Effector memory CD8-positive, alpha-beta T cell (primary cell): ENCODE measurements around the gene LDB1.

ENCODE experiments used
- ATAC-seq: fragments of 150-1000 bp; cut with Tn5 transposase; replicated peaks from 2 replicates; pipeline ENCODE4 v1.10.0; 2021; ENCODE audit warnings: mild to moderate bottlenecking, moderate library complexity
- DNase-seq, 3 experiments: peaks; one replicate each; pipeline ENCODE4 v3.0.0; 2021
- H3K27ac Mint-ChIP-seq, 2 donors: one replicate each; pipeline ENCODE4 v1.8.0; 2022; ENCODE audit warnings: mild to moderate bottlenecking in 2 of 2, mixed read lengths in 2 of 2, moderate library complexity in 2 of 2
- H3K27me3 Mint-ChIP-seq, 2 donors: one replicate each; pipeline ENCODE4 v1.8.0; 2022; ENCODE audit warnings: mixed read lengths in 2 of 2
- H3K36me3 Mint-ChIP-seq: one replicate; pipeline ENCODE4 v1.8.0; 2022; ENCODE audit warnings: mild to moderate bottlenecking, moderate library complexity, mixed read lengths; ENCODE audit not compliant: insufficient read depth
- H3K4me1 Mint-ChIP-seq, 2 donors: one replicate each; pipeline ENCODE4 v1.8.0; 2022; ENCODE audit warnings: low read depth in 2 of 2, mixed read lengths in 2 of 2
- H3K4me3 Mint-ChIP-seq, 2 donors: one replicate each; pipeline ENCODE4 v1.8.0; 2022; ENCODE audit warnings: mild to moderate bottlenecking in 2 of 2, mixed read lengths in 2 of 2, moderate library complexity in 2 of 2
- H3K9me3 Mint-ChIP-seq, 2 donors: one replicate each; pipeline ENCODE4 v1.8.0; 2022; ENCODE audit warnings: mixed read lengths in 2 of 2

LDB1 gene

DNA sequence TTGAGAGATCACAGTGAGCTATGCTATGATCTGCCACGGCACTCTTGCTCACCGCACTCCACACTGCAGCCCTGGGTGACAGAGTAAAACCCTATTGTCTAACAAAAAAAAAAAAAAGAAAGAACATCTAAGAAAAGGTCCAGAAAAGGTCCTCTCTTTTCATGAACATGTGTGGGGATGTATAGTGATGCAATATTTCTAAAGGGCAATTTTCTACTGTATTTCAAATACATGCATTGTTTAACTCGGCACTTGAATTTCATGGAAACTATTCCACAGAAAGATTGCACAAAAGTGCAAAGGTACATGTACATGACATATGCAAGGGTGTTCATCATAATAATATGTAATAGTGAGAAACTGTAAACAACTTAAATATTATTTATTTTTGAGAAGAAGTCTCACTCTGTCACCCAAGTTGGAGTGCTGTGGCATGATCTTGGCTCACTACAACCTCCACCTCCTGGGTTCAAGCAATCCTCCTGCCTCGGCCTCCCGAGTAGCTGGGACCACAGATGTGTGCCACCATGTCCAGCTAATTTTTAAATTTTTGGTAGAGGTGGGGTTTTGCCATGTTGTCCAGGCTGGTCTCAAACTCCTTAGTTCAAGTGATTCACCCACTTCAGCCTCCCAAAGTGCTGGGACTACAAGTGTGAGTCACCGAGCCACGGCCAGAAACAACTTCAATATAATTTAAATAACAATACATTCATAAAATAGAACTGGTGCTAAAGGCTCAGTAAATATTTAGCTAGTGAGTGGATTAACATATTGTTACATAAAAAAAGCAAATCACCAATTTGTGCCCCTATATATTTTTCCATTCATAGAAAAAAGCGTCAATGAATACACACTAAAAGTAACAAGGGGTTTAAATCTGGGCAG is 11.4 kb upstream of the LDB1 start:
- peaks cover 16% of the 10 kb centered on the region for H3K36me3 Mint-ChIP-seq
- DNase-seq (no peak), ATAC-seq (no peak)
- no peak overlapping the region for H3K27ac Mint-ChIP-seq
- peak overlapping the region in 1 of 2 donors; percentile 98 for H3K4me3 Mint-ChIP-seq
- no peaks in the 10 kb centered on the region for H3K9me3 Mint-ChIP-seq
- peaks cover 30 to 36% of the 10 kb centered on the region in 2 donors for H3K4me1 Mint-ChIP-seq
- no peaks in the 10 kb centered on the region for H3K27me3 Mint-ChIP-seq

DNA sequence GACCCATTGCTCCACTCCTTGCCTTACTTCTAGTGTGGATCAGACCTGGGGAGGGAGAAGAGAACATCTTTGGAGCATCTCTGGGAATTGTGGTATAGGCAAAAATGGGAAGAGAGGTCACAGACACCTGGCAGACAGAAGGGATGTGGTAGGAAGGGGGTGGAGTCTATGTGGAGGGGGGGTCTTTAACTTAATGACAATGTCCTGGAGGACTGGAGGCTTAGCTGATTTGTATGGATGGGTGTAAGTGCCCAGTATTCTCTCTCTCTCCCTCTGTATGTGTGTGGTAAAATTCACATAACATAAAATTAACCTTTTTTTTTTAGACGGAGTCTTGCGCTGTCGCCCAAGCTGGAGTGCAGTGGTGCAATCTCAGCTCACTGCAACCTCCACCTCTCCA is 3.1 kb upstream of the LDB1 start:
- H3K4me3 Mint-ChIP-seq = no peak overlapping the region
- ATAC-seq (no peak), DNase-seq (no peak)
- peak overlapping the region in 1 of 2 donors; percentile 81 for H3K27ac Mint-ChIP-seq
- H3K27me3 Mint-ChIP-seq = no peaks in the 10 kb centered on the region
- peaks cover 24% of the 10 kb centered on the region for H3K36me3 Mint-ChIP-seq
- H3K9me3 Mint-ChIP-seq = no peaks in the 10 kb centered on the region
- peaks cover 24 to 27% of the 10 kb centered on the region in 2 donors for H3K4me1 Mint-ChIP-seq

DNA sequence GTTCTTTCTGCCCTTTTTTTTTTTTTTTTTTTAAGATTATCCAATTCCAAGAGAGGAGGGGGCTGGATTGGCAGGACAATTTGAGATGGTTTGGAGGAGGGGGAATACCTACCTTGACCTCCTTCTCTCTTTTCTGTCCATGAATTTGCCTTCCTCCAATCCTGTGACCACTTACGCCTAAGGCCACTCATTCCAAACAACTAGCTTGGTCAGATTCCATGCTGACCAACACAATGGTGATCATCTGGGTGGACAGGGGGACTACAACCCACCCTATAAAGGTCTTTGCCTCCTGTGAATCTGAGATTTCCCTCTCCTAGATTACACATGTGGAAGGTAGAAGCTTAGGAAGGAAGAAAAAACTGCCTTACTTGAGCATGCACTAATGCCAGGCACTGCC is 2.3 kb upstream of the LDB1 start:
- no peak overlapping the region for H3K4me3 Mint-ChIP-seq
- no peaks in the 10 kb centered on the region for H3K27me3 Mint-ChIP-seq
- ATAC-seq (no peak), DNase-seq (no peak)
- H3K36me3 Mint-ChIP-seq = peaks cover 29% of the 10 kb centered on the region
- H3K27ac Mint-ChIP-seq = peak overlapping the region in 1 of 2 donors; percentile 93
- H3K4me1 Mint-ChIP-seq = peaks cover 32 to 34% of the 10 kb centered on the region in 2 donors
- no peaks in the 10 kb centered on the region for H3K9me3 Mint-ChIP-seq

DNA sequence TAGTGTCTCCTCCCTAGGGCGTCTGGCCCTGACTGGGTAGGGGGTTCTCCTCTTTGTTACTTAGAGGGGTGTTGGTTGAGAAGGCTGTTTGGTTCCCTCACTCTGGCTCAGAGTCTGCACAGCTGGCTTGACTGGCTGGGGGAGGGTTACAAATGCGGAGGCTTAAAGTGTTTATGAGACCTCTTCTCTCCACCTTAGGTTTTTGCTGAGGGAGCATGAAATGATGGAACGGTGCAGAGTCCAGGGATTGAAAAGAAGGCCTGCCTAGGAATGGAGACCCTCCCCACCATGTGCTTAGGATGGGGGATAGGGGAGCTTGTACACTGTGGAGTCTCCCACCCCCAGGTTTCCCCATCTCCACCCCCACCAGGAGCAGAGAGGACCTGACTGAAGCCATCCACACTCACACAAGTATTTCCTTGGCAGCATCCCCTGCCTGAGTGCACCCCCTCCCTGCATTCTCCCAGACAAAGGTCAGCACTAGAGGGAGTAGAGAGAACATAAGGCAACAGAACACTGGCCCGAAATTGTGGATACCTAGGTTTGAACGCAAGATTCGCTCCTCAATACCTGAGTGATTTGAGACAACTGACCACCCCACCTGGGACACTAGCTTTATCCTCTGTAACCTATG is 1.7 kb upstream of the LDB1 start:
- Mint-ChIP-seq H3K4me1 (peaks cover 38 to 39% of the 10 kb centered on the region in 2 donors), H3K4me3 (peak overlapping the region; percentile 89 to 91), H3K27me3 (no peaks in the 10 kb centered on the region), H3K27ac (peak overlapping the region; percentile 85 to 93), H3K9me3 (no peaks in the 10 kb centered on the region), H3K36me3 (peaks cover 31% of the 10 kb centered on the region)
- DNase-seq = no peak
- no peak for ATAC-seq

DNA sequence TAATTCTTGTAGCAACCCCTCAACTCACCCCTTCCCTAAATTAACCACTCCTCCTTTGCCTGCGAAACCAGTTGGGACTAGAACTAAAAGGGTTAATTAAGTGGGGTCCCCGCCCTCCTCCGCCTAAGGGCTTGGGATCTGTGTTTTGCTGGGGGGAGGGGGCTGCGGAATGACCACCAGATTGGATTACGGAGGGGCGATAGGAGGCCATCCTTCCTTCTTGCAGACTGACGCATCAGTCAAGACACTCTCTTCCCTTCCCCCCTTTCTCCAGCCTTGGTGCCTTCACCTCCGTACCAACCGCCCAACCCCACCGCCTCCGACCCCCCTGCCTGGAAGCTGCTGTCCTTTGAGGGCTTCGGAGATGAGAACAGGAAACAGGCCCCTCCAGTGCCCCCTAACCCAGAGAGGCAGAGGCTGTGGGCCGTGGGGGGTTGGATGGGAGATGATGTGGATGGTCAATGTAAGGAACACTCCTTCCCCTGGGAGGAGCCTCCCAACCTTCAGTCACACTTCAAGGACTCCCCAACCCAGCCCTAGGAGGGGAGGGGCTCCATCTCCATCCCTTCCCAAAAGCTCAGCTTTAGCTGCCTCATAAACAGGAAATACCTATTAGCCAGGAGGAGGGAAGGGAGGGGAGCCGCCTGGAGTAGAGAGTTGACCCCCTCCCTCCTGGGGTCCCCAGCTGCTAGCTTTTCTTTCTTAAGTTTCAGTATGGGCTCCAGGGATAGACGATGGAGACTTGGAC is 997 bp upstream of the LDB1 start:
- Mint-ChIP-seq H3K36me3 (peaks cover 31% of the 10 kb centered on the region), H3K4me3 (peak overlapping the region; percentile 89 to 91), H3K9me3 (no peaks in the 10 kb centered on the region), H3K4me1 (peaks cover 43 to 45% of the 10 kb centered on the region in 2 donors), H3K27me3 (no peaks in the 10 kb centered on the region), H3K27ac (peak overlapping the region; percentile 85 to 93)
- ATAC-seq (no peak), DNase-seq (no peak)

DNA sequence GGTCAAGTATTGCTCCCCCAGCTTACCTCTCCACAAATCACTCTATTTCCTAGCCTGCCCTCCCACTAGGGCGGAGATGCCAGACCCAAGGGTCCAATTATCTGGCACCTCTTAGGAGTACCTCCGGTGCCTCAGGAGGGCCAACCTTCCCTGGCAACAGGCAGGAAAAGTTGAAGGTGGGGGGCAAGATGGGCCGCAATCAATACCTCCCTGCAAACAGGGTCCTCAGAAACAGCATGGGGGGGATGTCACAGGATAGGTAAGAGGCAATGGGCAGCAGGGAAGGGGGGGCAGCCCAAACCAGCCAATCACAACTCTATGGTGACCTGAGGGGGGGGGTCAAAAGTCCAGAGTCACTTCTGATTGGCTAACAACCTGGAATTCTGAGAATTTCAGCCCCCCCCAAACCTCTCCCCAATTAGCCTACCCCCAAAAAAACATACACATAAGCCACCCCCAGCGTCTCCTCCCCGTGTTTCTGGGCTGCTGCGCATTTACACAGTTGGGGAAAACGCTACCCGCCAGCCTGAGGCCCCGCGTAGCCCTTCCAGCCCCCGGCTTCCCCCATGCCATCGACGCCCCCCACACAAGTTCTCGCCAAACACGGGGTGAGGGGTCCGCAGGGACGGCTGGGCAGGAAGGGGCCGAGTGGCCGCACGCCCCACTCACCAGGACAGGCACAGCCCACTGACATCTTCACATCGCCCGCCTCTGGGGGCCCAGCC is 589 bp downstream of the LDB1 start:
- Mint-ChIP-seq H3K9me3 (no peaks in the 10 kb centered on the region), H3K27ac (peak overlapping the region; percentile 85 to 93), H3K27me3 (no peaks in the 10 kb centered on the region), H3K36me3 (peaks cover 31% of the 10 kb centered on the region), H3K4me1 (peaks cover 57 to 59% of the 10 kb centered on the region in 2 donors), H3K4me3 (peak overlapping the region; percentile 89 to 91)
- DNase-seq (peak in 2 of 3 experiments; percentile 38 to 40), ATAC-seq (peak; percentile 5)

DNA sequence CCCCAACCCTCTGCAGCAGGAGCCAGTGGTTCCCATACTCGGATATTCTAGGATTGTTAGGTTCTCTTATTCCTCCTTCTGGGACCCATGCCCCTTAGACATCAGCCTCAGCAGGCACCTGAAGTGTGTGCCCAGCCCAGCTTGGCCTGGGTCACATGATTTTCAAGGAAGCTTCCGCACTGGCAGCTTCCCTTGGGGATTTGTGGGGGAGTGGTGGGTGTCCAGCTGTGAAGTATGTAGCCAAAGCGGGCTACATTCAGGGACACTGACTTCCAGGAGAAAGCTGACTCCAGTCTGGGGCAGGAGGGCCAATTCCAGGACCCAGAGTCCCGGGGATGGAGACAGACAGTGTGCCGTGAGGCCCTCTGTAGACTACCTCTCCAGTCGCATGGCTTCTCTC is 1.3 kb downstream of the LDB1 start:
- peaks cover 31% of the 10 kb centered on the region for H3K36me3 Mint-ChIP-seq
- H3K9me3 Mint-ChIP-seq = no peaks in the 10 kb centered on the region
- H3K27ac Mint-ChIP-seq = peak overlapping the region; percentile 85 to 93
- peaks cover 58 to 60% of the 10 kb centered on the region in 2 donors for H3K4me1 Mint-ChIP-seq
- H3K4me3 Mint-ChIP-seq = peak overlapping the region; percentile 89 to 91
- no peak for DNase-seq
- ATAC-seq = no peak
- no peaks in the 10 kb centered on the region for H3K27me3 Mint-ChIP-seq

DNA sequence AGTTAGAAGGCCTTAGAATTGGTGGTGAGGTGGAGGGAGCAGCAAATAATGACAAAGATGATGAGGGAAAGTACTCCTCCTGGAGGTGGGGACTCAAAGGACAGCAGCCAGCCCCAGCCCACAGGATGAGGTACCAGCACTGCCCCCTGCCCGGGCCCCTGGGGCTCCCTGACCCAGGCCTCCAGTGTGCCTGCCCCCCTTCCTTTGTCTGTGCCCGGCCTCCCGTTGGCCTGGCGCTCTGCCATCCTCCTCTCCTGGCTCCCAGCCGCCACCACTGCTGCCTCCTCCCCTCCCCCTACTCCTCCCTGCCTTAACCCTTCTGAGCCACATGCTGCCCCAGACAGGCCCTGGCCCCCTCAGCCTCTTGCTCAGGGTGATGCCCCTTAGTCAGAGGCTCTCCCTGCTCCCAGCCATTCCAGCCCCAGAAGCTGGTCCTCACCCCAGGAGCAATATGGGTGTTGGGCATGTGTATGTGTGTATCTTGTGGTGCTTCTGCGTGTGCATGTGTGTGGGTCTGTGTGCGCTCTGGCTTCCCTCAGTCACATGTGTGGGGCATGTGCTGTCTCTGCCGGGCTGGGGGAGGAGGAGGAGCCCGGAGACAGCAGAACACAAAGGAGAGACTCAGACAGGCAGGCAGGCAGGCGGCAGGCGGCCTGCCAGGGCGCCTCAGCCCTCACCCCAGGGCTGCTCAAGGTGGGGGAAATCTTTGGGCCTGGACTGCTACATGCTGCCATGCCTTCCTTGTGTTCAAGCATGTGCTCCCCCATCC is 2.6 kb downstream of the LDB1 start:
- H3K27ac Mint-ChIP-seq = peak overlapping the region; percentile 85 to 93
- H3K27me3 Mint-ChIP-seq = no peaks in the 10 kb centered on the region
- ATAC-seq (peak; percentile 39), DNase-seq (peak; percentile 45 to 55 (median 46))
- H3K4me1 Mint-ChIP-seq = peaks cover 68 to 69% of the 10 kb centered on the region in 2 donors
- peak overlapping the region; percentile 89 to 91 for H3K4me3 Mint-ChIP-seq
- peaks cover 34% of the 10 kb centered on the region for H3K36me3 Mint-ChIP-seq
- H3K9me3 Mint-ChIP-seq = no peaks in the 10 kb centered on the region

DNA sequence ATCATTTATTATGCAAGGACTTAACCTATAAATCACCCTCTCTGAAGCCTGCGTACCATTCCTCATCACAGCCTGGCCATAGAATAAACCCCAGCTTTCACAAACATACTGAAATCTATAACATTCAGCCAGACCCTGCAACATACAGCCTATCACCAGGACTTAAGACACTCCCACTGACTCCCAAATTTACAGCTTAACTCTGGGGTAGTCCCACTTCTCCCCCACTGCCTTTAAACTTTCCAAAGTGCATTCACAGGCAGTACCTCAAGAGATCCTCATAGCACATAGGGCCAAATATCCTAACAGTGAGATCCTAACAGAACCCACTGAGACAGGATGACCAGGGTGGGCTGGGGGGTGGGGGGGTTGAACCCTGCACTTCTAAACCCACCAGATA is 3.5 kb downstream of the LDB1 start:
- Mint-ChIP-seq H3K36me3 (peaks cover 34% of the 10 kb centered on the region), H3K27me3 (no peaks in the 10 kb centered on the region), H3K4me1 (peaks cover 67 to 73% of the 10 kb centered on the region in 2 donors), H3K9me3 (no peaks in the 10 kb centered on the region), H3K4me3 (peak overlapping the region; percentile 89 to 91), H3K27ac (peak overlapping the region; percentile 85 to 93)
- no peak for ATAC-seq
- no peak for DNase-seq

DNA sequence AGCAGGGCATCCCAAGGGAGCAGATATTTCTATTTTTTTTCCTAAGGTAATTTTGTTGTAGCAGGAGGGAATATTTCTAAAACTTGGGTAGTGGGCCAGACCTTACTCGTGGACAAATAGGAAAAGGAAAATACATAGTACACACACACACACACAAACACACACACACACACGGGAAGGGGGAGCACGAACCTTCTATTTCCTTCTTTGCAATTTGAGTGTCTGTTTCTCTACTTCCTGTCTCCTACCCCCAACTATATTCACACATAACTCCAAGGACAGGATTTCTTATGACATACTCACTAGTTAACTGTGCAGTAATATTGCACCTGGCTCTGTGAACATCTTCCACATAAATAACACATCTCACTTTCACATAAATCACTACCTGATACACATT is 4.4 kb downstream of the LDB1 start:
- ATAC-seq (no peak), DNase-seq (no peak)
- peak overlapping the region; percentile 89 to 91 for H3K4me3 Mint-ChIP-seq
- no peaks in the 10 kb centered on the region for H3K27me3 Mint-ChIP-seq
- H3K9me3 Mint-ChIP-seq = no peaks in the 10 kb centered on the region
- peak overlapping the region; percentile 85 to 93 for H3K27ac Mint-ChIP-seq
- peaks cover 30% of the 10 kb centered on the region for H3K36me3 Mint-ChIP-seq
- peaks cover 62 to 65% of the 10 kb centered on the region in 2 donors for H3K4me1 Mint-ChIP-seq

DNA sequence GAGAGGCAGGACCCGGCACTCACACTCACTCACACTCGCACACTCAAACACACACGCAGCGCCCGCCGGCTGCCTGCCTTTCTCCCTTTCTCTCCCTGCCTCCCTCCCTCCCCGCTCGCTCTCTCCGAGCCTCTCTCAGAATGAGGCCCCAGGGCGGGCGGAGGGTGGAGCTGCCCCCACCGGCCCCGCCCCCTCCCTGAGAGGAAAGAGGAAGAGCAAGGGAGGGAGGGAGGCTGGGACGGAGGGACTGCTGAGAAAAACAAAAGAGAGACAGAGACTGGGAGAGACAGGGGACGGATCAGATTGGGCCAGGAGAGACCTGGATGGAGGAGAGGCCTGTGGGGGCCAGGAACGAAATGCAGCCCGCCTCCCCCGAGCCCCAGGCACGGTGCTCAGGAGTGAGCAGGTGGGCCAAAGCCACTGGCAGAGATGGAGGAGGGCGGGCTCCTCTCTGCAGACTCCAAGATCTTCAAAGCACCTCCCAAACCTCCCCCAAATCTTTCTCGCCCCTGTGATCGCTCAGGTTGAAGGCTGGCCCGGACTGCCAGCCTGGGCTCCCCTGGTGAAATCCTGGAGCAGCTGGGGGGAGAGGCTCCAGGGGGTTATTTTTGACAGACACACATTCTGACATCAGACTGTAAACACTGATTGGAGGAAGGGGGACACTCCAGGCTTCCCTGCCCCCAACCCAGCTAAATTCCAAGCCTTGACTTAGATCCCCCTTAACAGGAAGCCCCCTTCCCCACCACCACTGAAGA is 5.1 kb downstream of the LDB1 start:
- peak overlapping the region; percentile 89 to 91 for H3K4me3 Mint-ChIP-seq
- no peaks in the 10 kb centered on the region for H3K27me3 Mint-ChIP-seq
- no peaks in the 10 kb centered on the region for H3K9me3 Mint-ChIP-seq
- H3K36me3 Mint-ChIP-seq = peaks cover 31% of the 10 kb centered on the region
- peaks cover 62 to 65% of the 10 kb centered on the region in 2 donors for H3K4me1 Mint-ChIP-seq
- DNase-seq (peak; percentile 59 to 66 (median 63)), ATAC-seq (peak; percentile 66)
- peak overlapping the region; percentile 85 to 93 for H3K27ac Mint-ChIP-seq
